NAMALWA (cell line): Measurements from ENCODE around the gene LIPA.
A peak's percentile ranks its signal among the peaks of the same experiment; 100 is the strongest.
"Not testable (repeated sequence)": the region's sequence is repeated elsewhere in the genome, so short reads cannot be mapped to it uniquely, and the experiment has no call there.

Experiments used
- DNase-seq: peaks from one replicate; pipeline ENCODE4 v3.0.0-alpha.2; 2015; ENCODE audit warnings: low spot score

LIPA gene

GRCh38 chr10:89207801-89208551 lies 43.6 kb downstream of the LIPA start:
- DNase-seq: no peak

GRCh38 chr10:89207181-89207800 lies 44.3 kb downstream of the LIPA start, which contains the start of gene CH25H:
CH25H (minus strand) TSS chr10:89207317; CDS start chr10:89207292, 25 bp downstream.
- peak; percentile 22 for DNase-seq

GRCh38 chr10:89206402-89207180 lies 45.0 kb downstream of the LIPA start:
- DNase-seq: no peak

GRCh38 chr10:89204621-89205185 lies 46.9 kb downstream of the LIPA start:
- peak; percentile 6 for DNase-seq

- DNase-seq: no peak
These were observed 48.3 kb downstream of the LIPA start for GRCh38 chr10:89203237-89203636.

GRCh38 chr10:89202033-89202425 lies 49.5 kb downstream of the LIPA start:
- no peak for DNase-seq

GRCh38 chr10:89201345-89202032 lies 50.1 kb downstream of the LIPA start:
- DNase-seq: no peak

GRCh38 chr10:89197473-89197872 lies 54.1 kb downstream of the LIPA start:
- DNase-seq: no peak

GRCh38 chr10:89191301-89191700 lies 60.3 kb downstream of the LIPA start:
- not testable (repeated sequence) for DNase-seq

GRCh38 chr10:89189211-89189734 lies 62.3 kb downstream of the LIPA start:
- DNase-seq: no peak

- DNase-seq: no peak
These were observed 65.9 kb downstream of the LIPA start for GRCh38 chr10:89185658-89186057.

GRCh38 chr10:89184638-89185037 lies 66.9 kb downstream of the LIPA start:
- no peak for DNase-seq

GRCh38 chr10:89183571-89183970 lies 68.0 kb downstream of the LIPA start:
- no peak for DNase-seq

- DNase-seq: no peak
These were observed 68.7 kb downstream of the LIPA start for GRCh38 chr10:89182894-89183293.

- DNase-seq: no peak
These were observed 75.8 kb downstream of the LIPA start for GRCh38 chr10:89175816-89176215.

GRCh38 chr10:89173075-89173474 lies 78.5 kb downstream of the LIPA start:
- no peak for DNase-seq

- DNase-seq: no peak
These were observed 79.6 kb downstream of the LIPA start for GRCh38 chr10:89171996-89172395.

- no peak for DNase-seq
These were observed 80.2 kb downstream of the LIPA start for GRCh38 chr10:89171263-89171872.

- DNase-seq: not testable (repeated sequence)
These were observed 83.1 kb downstream of the LIPA start for GRCh38 chr10:89168354-89168900.

GRCh38 chr10:89167915-89168314 lies 83.7 kb downstream of the LIPA start:
- no peak for DNase-seq

GRCh38 chr10:89165923-89166322 lies 85.7 kb downstream of the LIPA start:
- no peak for DNase-seq
